Tibial nerve (tissue), 4 donors: ENCODE results near the gene ZFP14.

Experiments
- CTCF ChIP-seq, 5 experiments: fragments of 200-600 bp in 3 of 5; fragments of 450-650 bp in 2 of 5; sonication (generic) in 3 of 5; IDR thresholded peaks; one replicate each; pipeline ENCODE4 v1.5.1; 2016 to 2019; ENCODE audit warnings: antibody characterized with exemption in 5 of 5, mild to moderate bottlenecking in 3 of 5, moderate library complexity in 2 of 5
- EP300 ChIP-seq, 2 donors: sonication (generic); formaldehyde crosslinking; IDR thresholded peaks; one replicate each; pipeline ENCODE4 v1.6.1; 2017; ENCODE audit warnings: antibody characterized with exemption in 2 of 2, mild to moderate bottlenecking in 1 of 2

GRCh38 chr19:36373638-36374156, 5.3 kb downstream of the ZFP14 start:
- TF ChIP-seq CTCF (IDR thresholded peaks at IDR 0.05) = no peak
- no peak for TF ChIP-seq EP300 (IDR thresholded peaks at IDR 0.05)
